Stimulated activated CD8-positive, alpha-beta memory T cell treated with anti-CD3 and anti-CD28 coated beads, Interleukin-4, amount 100 ng/mL, for 1 hour (primary cell): Measurements from ENCODE around the gene IL36RN.
"Not testable (repeated sequence)": the region's sequence is repeated elsewhere in the genome, so short reads cannot be mapped to it uniquely, and the experiment has no call there.

Experiments used
- DNase-seq, 2 donors: peaks; one replicate each; pipeline ENCODE4 v3.0.0-alpha.2; 2020; ENCODE audit warnings: low read depth in 2 of 2, low spot score in 1 of 2

IL36RN gene

DNA sequence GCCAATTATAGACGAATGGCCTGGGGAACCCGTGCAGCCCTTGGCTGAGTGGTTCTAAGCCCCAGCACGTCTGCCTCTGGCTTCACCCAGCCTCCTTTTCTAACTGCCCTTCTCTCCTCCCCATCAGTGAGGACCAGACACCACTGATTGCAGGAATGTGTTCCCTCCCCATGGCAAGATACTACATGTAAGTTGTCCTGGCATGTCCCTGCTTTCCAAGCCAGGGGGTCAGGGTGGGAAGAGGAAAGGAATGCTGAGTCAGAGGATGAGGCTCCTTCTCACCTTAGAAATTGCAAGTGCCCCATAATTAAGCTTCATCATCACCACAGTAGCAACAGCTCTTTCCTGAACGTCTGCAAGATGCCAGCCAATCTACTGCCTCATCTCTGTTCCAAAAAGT, 13.6 kb downstream of the IL36RN start:
- no peak for DNase-seq

DNA sequence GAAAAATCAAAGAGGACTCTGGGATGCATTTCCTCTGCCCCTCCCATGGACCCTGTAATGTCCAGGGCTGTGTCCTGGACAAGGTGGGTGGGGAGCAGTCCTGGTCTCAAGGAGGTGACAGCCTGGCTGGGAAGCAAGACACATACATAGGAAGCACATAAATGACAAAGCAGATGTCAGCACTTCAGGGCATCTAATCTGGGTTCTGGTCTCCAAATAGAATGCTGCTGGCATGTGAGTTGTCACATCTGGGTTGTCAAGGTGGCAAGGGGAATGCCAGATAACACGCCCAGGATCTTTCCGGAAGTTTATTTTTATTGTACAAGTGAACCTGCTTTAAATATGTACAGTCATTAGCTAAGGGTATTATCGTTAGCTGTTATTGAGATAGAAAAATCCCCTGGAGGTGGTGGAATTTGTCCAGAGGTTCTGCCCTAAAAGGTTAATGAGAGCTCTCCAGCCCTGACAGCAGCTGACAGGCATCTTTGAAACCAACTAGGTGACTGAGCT, 14.4 kb downstream of the IL36RN start:
- no peak for DNase-seq

DNA sequence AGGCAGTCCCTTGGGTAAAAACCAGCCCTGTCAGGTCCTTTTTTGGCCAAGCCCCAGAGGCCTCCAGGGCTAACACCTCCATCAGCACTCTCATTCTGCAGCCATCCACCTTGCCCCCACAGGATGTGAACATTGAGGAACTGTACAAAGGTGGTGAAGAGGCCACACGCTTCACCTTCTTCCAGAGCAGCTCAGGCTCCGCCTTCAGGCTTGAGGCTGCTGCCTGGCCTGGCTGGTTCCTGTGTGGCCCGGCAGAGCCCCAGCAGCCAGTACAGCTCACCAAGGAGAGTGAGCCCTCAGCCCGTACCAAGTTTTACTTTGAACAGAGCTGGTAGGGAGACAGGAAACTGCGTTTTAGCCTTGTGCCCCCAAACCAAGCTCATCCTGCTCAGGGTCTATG, 16.0 kb downstream of the IL36RN start:
- DNase-seq = no peak

DNA sequence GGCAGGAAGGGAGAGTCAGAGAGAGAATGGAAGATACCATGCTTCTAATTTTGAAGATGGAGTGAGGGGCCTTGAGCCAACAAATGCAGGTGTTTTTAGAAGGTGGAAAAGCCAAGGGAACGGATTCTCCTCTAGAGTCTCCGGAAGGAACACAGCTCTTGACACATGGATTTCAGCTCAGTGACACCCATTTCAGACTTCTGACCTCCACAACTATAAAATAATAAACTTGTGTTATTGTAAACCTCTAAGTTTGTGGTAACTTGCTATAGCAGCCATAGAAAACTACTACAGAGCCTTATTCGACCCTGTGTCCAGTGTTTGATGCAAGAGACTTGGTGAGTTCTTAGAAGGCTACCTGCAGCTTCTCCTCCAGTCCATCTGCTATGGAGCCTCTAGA, 16.6 kb downstream of the IL36RN start:
- no peak for DNase-seq

DNA sequence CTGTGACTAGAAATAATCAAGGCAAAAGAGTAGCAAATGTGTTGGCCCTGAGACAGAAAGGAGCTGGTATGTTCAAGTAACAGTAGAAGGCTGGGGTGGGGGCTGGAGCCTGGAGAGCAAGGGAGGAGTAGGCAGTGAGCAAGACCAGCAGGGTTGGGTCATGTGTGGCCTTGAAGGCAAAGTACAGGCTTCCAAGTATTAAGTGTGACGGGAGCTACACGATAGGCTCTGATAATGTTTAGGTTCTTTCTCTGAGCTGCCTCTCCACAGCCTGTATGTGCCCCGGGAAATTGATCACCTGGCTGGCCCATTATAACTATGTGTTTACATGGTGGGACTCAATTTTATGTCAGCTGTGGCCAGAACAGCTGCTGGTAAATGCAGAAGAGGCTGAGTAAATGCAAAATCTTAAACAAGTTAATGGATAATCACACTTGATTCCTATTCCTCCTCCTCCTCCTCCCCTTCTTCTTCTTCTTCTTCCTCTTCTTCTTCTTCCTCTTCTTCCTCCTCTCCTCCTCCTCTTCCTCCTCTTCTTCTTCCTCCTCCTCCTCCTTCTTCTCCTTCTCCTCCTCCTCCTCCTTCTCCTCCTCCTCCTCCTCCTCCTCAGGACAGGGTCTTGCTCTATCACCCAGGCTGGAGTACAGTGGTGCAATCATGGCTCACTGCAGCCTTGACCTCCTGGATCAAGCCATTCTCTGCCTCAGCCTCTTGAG, 18.1 kb downstream of the IL36RN start:
- DNase-seq = no peak

DNA sequence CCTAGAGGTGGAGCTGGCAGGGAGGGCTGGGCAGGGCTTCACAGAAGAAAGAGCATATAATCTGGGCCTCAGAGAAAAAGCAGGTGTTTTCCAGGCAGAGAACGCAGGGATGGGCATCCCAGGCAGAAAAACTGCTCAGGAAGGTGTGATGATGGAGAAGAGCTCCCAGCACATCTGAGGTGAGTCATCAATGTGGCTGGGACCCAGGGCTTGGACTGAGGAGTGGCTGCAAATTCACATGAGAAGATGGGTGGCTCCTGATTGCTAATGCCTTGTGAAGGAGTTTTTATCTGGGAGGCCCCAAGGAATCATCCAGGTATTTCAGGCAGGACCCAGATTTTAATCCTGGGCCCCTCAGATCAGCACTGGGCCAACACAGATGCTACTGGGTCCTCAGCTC, 18.9 kb downstream of the IL36RN start:
- no peak for DNase-seq

DNA sequence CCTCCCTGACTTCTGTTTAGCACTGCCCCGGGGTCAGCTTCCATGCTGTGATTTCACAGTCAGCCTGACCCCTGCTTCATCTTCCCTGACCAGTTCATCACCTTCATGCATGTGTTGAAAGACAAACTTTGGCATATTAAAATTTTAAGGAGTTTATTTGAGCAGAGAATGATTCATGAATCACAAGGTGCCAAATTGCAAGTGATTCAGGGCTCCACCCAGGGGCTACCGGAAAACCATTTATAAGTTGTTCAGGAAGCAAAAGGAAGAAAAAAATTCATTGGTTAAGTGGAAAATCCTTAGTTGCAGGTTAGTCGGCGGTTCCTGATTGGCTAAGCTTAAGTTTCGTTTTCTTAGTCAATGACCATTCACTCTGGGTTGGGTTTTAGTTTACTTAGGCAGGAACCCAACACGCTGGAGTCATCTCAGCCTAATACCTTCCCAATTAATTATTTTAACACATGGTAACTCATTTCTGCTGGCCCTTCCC, 19.4 kb downstream of the IL36RN start:
- no peak for DNase-seq

DNA sequence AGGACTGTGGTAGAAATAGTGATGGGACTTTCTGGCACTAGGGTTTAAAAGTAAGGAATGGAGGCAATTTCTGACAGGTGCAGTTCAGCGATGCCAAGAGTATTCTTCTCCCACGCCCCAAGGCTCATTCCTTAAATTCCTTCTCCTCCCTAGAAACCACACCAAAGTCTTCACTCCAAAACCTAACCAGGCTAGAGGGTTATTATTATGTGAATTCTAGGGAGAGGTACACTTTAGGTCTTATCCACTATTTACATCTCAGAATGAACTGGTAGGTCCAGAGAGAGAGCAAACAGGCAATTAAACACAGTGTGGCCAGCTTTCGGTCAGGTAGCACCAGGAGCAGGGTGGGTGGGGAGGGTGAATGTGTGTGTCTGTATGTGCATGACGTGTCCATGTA, 20.1 kb downstream of the IL36RN start:
- no peak for DNase-seq

DNA sequence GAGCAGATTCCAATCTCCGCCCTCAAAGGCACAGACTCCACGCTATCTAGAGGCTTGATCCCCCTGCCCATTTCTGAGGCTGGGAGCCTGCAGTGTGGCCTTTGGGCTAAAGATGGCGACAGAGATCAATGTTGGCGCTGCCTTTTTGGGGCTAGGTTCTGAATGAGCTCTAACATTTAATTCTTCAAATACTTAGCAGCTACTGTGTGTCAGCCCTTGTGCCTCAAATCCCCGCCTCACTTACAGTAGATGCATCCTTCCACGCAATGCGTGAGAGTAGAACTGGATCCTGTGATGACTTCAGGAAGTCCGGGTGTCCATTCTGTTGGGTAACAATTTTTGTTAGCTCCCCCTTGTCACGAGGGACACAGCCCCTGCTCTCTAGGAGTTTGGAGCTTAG, 21.1 kb downstream of the IL36RN start:
- DNase-seq = no peak

DNA sequence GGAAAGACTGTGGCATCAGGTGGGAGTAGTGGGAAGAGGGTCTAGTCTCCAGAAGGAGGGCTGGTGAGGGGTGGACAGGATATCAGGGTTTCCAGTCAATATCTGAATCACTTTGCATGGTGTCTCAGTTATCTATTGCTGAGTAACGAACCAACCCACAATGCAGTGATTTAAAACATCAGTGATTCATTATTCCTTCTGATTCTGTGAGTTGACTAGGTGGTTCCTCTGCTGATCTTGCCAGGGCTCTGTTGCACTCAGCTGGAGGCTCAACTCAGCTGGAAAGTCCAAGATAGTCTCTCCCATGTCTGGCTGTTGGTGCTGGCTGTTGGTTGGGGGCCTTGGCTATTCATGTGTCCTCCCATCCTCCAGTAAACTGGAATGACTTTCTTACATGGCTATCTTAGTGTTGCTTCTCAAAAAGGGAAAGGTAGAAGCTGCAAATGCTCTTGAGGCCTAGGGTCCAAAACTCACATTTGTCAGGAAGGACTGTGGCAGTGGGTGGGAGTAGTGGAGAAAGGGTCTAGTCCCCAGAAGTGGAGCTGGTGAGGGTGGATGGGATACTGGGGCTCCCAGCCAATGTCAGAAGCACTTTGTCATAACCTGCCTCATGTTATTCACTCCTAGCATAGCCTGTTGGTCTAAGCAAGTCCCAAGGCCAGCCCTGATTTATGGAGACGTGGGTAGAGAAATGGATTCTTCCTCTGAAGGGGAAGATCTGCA, 22.7 kb downstream of the IL36RN start:
- DNase-seq = no peak

DNA sequence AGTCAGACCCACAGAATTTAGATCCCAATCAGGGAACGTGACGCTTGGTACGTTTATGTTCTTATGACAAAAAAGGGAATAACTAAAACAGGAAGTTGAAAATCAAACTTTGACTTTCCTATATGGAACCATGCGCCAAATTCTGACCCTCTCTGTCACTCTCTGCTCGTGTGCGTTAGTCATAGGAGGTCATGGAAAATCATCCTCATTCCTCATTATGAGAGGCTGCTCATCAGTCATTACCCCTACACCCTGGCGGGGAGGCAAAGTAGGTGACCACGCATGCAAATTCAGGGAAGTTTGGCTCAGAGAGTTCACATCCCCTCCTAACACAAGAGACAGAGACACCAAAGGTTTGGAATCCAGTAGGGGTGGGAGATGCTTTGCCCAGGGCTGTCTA, 24.3 kb downstream of the IL36RN start:
- DNase-seq = no peak

DNA sequence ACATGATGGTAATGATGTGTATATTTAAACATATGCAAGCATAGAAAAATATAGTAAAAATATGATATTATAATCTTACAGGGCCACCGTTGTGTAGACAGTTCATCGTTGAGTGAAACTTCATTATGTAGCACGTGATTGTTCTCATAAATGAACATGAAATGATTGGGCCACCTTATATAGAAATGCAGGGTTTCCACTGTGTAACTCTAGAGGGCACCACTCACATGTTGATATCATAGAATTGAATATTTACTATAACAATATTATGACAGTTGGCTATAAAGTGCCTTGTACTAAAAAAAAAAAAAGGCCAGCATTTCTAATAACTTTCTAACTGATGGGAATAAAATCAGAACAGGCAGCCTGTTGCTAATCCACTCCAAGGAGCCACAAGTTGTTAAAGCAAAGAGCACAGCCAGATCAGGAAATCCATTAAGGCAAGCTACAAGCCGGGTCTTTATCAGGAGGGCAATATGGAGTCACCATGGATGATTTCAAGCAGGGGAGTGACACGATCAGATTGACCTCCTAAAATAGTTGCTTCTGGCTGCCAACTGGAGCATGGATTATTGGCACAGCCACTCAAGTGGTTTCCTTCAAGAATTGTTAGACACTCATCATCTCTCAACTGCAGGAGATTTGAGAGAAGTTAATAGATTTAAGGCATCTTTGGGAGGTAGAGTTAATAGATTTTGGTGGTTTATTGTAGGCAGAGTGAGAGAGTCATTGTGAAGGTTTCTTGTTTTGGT, 25.4 kb downstream of the IL36RN start:
- no peak for DNase-seq

DNA sequence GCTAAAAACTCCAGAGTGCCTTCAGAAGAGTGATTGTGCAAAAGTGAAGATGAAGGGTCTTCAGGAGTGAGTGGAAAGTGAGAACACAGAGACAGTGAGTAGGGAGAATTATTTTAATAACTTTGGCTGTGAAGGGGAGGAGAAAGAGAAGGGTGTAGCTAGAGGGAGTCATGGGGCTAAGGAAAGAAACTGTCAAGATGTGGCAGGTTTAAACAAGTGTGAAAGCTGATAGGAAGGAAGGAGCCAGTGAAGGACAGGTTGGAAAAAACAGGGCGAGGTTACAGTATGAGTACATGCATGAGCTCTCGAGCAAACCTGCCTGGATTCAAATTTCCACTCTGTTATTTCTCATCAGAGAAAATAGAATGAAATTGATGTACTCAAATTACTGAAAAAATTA, 26.5 kb downstream of the IL36RN start:
- DNase-seq = no peak

DNA sequence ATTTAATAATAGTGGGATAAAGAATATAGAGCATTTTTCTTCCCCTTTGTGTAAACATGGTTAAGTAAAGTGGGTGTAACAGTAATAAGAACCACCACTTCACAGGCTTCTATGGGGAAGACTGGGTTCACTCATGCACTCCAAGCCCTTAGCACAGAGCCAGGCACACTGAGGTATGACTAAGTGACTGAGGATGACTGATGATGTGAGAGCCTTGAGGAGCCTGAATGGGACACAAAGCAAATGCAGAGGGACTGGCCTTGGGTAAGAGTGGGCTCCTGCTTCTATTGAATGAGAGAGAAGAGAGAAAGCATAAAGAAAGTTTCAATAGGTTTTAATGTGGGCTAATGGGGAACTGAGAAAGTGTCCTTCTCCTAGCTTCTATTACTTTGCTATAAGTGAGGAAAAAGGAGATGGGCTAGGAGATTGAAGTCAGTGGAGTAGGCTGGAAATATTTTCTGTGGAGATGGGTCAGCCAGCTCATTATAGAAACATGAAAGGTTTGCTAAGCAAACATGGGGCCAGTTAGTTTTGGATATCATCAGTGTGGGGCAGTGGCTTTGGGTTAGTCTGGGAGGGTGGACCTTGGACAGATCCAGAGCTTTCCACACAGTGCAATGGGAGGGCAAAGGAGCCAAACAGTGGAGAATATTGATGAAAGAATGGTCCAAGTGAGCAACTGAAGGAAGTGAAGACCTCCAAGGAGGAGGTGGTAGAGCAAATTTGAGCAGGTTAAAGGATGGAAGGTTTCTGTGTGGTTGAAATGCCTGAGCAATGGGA, 29.4 kb downstream of the IL36RN start:
- no peak for DNase-seq

DNA sequence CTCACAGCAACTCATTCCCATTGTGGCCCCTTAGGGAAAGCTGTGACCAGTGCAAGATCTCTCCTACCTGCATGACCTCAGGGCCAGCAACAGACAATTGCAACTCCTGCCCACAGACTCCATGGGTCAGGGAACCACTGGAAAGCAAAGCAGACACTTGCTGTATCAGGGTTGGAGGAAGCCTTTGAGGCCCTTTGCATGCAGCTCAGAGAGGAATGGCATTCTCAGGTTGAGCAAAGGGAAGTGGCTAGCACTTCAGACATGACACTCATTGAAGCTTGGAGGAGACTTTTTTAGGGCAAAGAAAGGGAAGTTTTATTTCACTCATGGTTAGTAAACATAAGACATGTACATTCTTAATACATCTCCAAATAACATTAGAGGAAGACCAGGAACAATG, 30.9 kb downstream of the IL36RN start:
- no peak for DNase-seq

DNA sequence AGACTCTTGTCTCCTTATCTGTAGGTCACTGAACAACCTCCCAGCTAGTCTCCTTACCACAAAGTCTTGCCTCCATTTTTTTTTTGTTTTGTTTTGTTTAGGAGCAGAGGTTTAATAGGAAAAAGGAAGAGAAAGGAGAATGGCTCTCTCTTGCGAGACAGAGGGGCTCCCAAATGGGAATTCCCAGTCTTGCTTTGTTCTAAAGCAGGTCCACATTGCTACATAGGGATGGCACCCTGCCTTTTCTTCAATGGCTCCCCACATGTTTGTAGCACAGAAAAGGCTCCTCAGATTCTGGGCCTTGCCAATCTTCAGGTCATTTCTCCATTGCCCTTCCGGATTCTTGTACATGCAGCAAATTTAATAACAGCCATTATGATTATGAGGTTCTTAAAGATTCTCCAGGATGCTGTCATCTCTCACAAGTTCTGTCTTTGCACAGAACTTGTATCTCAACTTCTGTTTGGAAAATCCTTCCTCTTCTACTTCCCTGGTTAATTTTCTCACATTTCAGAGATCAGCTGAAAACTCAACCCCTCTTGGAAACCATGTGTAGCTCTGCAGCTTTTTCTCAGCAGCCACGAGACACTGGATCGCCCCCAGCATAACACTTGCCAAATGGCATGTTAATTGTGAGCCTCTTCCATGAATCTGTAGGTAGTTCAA, 32.4 kb downstream of the IL36RN start:
- no peak for DNase-seq

DNA sequence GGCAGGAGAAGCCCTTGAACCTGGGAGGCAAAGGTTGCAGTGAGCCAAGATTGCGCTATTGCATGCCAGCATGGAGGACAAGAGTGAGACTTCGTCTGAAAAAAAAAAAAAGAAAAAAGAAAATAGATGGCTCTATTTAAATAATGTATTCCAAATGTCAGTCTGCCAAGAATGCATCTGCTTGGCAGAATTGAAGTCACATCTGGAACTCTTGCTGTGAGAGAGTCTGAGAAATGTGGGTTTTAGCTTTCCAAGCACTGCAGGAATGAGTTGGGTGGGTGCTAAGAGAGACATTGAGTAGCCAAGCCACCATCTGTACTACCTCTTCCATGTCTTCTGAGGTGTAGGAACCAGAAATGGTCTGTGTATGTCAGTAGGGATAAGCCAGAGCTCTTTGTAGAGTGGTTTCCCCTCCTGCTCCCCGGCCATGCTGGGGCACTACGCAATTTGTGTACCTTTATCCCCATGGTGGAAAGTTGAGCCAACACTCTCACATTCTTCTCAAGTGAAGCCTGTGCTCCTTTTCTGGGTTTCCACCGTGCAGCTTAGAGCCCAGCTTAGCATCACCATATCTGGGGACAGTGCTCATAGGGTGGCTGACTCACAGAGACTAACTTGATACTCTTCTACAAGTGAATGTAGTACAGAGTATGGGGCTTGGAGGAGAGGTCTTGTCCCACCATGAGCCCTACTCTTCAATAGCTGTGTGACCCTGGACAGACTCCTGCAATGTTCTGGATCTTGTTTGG, 34.0 kb downstream of the IL36RN start:
- DNase-seq = no peak

DNA sequence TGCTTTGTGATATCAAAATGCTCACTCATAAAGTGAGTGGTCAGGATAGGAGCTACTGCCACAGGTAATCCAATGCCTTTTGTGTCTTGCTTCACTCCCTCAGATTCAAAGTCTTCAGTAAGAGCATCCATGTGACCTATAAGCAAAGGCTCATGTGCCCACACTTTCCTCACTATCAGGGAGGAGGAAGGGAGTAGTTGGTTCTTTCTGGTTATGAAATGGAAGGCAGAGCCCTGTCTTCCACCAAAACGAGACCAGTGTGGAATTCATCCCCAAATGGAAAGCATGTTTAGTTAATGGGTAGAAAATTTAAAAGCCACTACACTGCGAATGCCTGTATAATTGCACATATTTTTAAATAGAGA, 34.6 kb downstream of the IL36RN start:
- no peak for DNase-seq

DNA sequence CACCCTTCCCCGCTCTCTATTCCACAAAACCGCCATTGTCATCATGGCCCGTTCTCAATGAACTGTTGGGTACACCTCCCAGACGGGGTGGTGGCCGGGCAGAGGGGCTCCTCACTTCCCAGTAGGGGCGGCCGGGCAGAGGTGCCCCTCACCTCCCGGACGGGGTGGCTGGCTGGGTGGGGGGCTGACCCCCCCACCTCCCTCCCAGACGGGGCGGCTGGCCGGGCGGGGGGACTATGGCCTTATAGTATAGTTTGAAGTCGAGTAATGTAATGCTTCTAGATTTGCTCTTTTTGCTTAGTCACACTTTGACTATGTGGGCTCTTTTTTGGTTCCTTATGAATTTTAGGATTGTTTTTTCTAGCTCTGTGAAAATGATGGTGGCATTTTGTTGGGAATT, 37.3 kb downstream of the IL36RN start:
- DNase-seq = not testable (repeated sequence)
